ENCODE results near the gene OR4K1. TPM values are rescaled to one million over a fixed set of nuclear protein-coding genes. Genes with fewer than 3 reads are reported as not detected.

OR4K1 gene
- total RNA-seq, 1 donor from 2014 or later, result not detected

Other genes starting within 250 kb of the OR4K1 start
- not detected for gene OR11H2, start 217.0 kb upstream of the OR4K1 start, total RNA-seq
- gene OR4Q3, start 187.3 kb upstream of the OR4K1 start, total RNA-seq, result not detected
- not detected for gene OR4M1, start 157.4 kb upstream of the OR4K1 start, total RNA-seq
- not detected for gene OR4N2, start 127.1 kb upstream of the OR4K1 start, total RNA-seq
- gene OR4K2, start 55.8 kb upstream of the OR4K1 start, total RNA-seq, result not detected
- not detected for gene OR4K5, start 10.3 kb upstream of the OR4K1 start, total RNA-seq
- not detected for gene OR4K15, start 44.7 kb downstream of the OR4K1 start, total RNA-seq
- not detected for gene OR4Q2, start 71.2 kb downstream of the OR4K1 start, total RNA-seq
- gene OR4K14, start 88.4 kb downstream of the OR4K1 start, total RNA-seq, result not detected
- not detected for gene OR4K13, start 105.1 kb downstream of the OR4K1 start, total RNA-seq
- gene OR4L1, start 129.1 kb downstream of the OR4K1 start, total RNA-seq, result not detected
- not detected for gene OR4K17, start 179.8 kb downstream of the OR4K1 start, total RNA-seq
- not detected for gene OR4N5, start 207.9 kb downstream of the OR4K1 start, total RNA-seq

Measured in left ventricle myocardium superior (tissue), 1 donor.